ENCODE results near the gene FOXA3. TPM values are rescaled to one million over a fixed set of nuclear protein-coding genes. Genes with fewer than 3 reads are reported as not detected.

FOXA3 gene
- total RNA-seq, 3 donors from 2014 or later, result 14.1 to 33.7 (median 32.9) TPM

DNA sequence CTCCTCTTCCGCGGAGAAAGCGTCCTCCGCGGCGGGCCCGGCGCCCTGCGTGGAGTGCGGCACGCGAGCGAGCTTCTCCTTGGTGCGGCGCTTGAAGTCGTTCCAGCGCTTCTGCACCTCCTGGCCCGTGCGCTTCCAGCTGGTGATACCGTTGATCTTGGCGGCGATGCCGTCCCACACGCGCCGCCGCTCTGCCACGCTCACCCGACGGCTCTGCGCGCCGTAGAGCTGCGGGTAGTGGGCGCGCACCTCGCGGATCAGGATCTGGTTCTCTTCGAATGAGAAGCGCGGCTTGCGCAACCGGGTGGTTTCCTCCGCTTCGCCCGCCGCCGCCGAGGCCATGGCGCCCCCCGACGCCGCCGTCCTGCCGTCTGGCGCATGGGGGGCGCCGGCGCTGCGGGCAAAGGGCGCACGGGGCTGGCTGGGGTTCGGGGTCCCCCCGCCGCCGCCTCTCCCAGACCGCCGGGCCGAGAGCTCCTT lies 37.3 kb downstream of the FOXA3 start:
- TF ChIP-seq, protein P1, sequence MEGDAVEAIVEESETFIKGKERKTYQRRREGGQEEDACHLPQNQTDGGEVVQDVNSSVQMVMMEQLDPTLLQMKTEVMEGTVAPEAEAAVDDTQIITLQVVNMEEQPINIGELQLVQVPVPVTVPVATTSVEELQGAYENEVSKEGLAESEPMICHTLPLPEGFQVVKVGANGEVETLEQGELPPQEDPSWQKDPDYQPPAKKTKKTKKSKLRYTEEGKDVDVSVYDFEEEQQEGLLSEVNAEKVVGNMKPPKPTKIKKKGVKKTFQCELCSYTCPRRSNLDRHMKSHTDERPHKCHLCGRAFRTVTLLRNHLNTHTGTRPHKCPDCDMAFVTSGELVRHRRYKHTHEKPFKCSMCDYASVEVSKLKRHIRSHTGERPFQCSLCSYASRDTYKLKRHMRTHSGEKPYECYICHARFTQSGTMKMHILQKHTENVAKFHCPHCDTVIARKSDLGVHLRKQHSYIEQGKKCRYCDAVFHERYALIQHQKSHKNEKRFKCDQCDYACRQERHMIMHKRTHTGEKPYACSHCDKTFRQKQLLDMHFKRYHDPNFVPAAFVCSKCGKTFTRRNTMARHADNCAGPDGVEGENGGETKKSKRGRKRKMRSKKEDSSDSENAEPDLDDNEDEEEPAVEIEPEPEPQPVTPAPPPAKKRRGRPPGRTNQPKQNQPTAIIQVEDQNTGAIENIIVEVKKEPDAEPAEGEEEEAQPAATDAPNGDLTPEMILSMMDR (IDR thresholded peaks at IDR 0.05), result no peak
- Histone ChIP-seq H3K36me3 (ENCODE audit: low read depth) (no peaks in the 10 kb centered on the region), H3K4me3 (peak overlapping the region; percentile 59), H3K9me3 (no peaks in the 10 kb centered on the region), H3K4me1 (ENCODE audit: low read depth) (peaks cover 23% of the 10 kb centered on the region)
- ATAC-seq, result no peak
- intact Hi-C loops (cut with DNase I, micrococcal nuclease), result no loop called here
- DNase-seq, result peak in 2 of 3 donors; percentile 39 to 57

DNA sequence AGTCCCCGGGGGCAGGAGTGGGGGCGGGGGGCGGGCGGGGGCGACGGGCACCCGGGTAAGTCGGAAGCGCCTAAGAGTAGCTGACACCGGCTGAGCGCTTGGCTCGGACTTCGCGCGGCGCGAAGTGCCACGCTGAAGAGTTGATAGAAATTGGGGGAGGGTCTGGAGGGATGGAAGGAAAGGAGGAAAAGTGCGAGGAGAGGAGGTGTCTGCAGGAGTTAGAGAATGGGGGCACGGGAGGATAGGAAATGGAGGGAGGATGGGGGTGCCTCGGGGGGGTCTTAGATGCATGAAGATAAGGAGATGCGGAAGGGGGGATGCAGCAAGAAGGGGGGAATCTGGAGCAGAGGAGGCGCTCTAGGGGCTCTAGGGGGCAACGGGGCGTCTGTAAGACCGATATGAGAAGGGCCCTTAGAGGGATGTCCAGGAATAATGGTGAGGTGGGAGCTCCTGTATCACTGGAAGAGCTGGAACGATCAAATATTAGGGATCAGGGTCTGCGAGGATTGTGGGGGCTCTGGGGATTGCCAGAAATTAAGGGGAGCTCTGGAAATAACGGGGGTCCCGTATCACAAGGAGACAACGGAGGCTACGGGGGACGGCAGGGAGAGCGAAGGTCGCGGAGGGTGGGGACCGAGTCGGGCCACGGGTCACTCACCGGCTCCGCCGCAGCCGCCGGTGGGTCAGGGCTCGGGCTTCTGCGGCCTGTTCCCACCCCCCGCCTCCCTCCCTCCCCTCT lies 38.0 kb downstream of the FOXA3 start, which contains the start of gene MYPOP:
MYPOP (minus strand) TSS at position 702 of the 739 bp plus-strand sequence. CDS start 840 bp downstream, outside the sequence.
- Histone ChIP-seq H3K9me3 (no peaks in the 10 kb centered on the region), H3K36me3 (ENCODE audit: low read depth) (no peaks in the 10 kb centered on the region), H3K4me1 (ENCODE audit: low read depth) (peaks cover 23% of the 10 kb centered on the region), H3K4me3 (peak within 1 kb of the TSS; percentile 59)
- TF ChIP-seq, protein P1 (IDR thresholded peaks at IDR 0.05), result no peak
- intact Hi-C loops (cut with DNase I, micrococcal nuclease), result no loop called here
- DNase-seq (peak in 2 of 3 donors; percentile 31 to 40), ATAC-seq (no peak)

DNA sequence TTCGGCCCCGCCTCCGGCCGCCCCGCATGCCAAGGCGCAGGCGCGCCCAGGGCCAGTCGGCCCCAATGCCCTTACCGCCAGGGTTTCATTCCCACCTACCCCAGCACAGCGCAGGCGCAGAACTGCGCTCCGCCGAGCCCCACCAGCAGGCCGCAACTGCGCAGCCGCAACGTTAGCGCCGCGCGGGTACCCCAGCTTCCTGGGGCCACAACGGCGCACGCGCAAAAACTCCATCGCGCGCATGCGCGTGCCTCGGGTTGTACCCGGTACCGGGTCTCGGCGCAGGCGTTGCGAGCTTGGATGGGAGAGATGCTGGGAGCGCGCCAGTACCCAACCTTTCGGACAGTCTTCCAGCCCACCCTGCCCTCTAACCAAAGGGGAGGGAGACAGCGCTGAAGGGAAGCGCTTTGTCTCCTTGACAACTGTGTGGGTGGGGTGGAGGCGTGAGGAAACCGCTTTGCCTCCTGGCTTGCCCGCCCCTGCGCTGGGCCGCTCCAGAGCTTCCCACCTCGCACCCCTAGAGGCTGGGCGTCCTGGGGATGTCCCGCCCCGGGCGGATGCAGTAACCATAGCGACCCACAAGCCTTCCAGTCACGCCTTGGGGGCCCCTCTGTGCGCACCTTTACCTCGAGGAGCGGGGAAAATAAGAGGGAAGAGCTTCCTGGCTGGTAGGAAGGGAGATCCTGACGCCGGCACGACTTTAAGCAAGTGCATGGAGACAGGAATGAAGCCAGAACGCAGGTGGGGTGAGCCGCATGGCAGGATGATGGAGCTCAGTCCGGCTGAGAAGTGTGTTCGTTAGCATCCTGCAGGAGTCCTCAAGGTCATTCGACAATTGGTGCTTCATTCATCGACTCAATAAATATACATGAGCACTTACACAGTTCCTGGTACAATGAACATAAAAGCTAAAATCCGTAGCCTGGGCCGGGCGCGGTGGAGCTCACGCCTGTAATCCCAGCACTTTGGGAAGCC lies 38.8 kb downstream of the FOXA3 start:
- Histone ChIP-seq H3K4me1 (ENCODE audit: low read depth) (peaks cover 23% of the 10 kb centered on the region), H3K36me3 (ENCODE audit: low read depth) (no peaks in the 10 kb centered on the region), H3K4me3 (peak overlapping the region; percentile 59), H3K9me3 (no peaks in the 10 kb centered on the region)
- peak; percentile 98 to 100 (median 99) for DNase-seq
- TF ChIP-seq, protein P1 (IDR thresholded peaks at IDR 0.05), result no peak
- intact Hi-C loops (cut with DNase I, micrococcal nuclease), result no loop called here
- peak; percentile 96 for ATAC-seq

DNA sequence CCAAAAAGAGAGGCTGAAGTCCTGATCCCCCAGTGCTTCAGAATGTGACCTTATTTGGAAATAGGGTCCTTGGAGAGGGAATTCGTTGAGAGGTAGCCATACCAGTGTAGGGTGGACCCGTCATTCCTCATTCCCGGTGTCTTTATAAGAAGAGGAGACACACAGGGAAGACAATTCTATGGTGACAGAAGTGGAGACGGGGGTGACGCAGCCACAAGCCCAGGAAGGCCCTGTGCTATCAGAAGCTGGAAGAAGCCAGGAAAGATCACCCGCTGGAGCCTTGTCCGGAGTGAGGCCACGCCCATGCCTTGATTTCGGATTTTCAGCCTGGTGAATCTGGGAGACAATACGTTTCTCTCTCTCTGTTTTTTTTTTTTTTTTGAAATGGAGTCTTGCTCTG lies 40.9 kb downstream of the FOXA3 start:
- Histone ChIP-seq H3K9me3 (no peaks in the 10 kb centered on the region), H3K4me3 (no peak overlapping the region), H3K36me3 (ENCODE audit: low read depth) (no peaks in the 10 kb centered on the region), H3K4me1 (ENCODE audit: low read depth) (peaks cover 23% of the 10 kb centered on the region)
- ATAC-seq (no peak), DNase-seq (no peak)
- intact Hi-C loops (cut with DNase I, micrococcal nuclease), result no loop called here
- TF ChIP-seq, protein P1 (IDR thresholded peaks at IDR 0.05), result no peak

DNA sequence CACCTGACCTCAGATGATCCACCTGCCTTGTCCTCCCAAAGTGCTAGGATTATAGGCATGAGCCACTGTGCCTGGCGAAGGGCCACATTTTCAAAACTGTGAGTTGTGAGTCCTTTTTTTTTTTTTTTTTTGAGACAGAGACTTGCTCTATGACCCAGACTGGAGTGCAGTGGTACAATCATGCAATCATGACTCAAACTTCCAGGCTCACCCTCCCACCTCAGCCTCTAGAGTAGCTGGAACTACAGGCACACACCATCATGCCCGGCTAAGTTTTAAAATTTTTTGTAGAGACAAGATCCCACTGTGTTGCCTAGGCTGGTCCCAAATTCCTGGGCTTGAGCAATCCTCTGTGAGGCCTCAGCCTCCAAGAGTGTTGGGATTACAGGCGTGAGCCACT lies 42.1 kb downstream of the FOXA3 start:
- Histone ChIP-seq H3K4me1 (ENCODE audit: low read depth) (peaks cover 17% of the 10 kb centered on the region), H3K9me3 (no peaks in the 10 kb centered on the region), H3K4me3 (no peak overlapping the region), H3K36me3 (ENCODE audit: low read depth) (no peaks in the 10 kb centered on the region)
- DNase-seq (no peak), ATAC-seq (no peak)
- intact Hi-C loops (cut with DNase I, micrococcal nuclease), result no loop called here
- TF ChIP-seq, protein P1 (IDR thresholded peaks at IDR 0.05), result no peak

Measured in mucosa of descending colon (tissue), 3 donors.